H1 (cell line): ENCODE measurements around the gene KCNQ1. TPM values are rescaled to one million over a fixed set of nuclear protein-coding genes. Genes with fewer than 3 reads are reported as not detected.

ENCODE experiments used
- CTCF ChIA-PET: fragments of 300-600 bp; sonication (Branson Sonifier 250); formaldehyde crosslinking; loops from one replicate; lab custom pipeline; 2021; ENCODE audit not compliant: partially characterized antibody; lab: Charles Lee
- POLR2A ChIA-PET: fragments of 300-600 bp; sonication (Branson Sonifier 250); formaldehyde crosslinking; loops from one replicate; lab custom pipeline; 2021; ENCODE audit warnings: inconsistent platforms; ENCODE audit not compliant: partially characterized antibody; lab: Charles Lee
- DNase-seq, 2 experiments: peaks; one replicate each; pipeline versions ENCODE4 v3.0.0 to v3.0.0-alpha.2; 2010 to 2022; ENCODE audit warnings: low spot score in 2 of 2, low read depth in 1 of 2, mixed read lengths in 1 of 2
- FAIRE-seq: peaks from 2 replicates; lab custom pipeline; 2011; peaks lifted over from hg19 to GRCh38; lab: Jason Lieb, UNC
- H2AFZ ChIP-seq: 2 replicates; pipeline ENCODE4 v1.8.1; 2012; ENCODE audit warnings: low read length, inconsistent platforms
- H2AK5ac ChIP-seq: 2 replicates; pipeline ENCODE4 v1.6.1; 2013; ENCODE audit warnings: low read depth, low read length
- H2BK120ac ChIP-seq: replicated peaks from 2 replicates; pipeline ENCODE3; 2013; ENCODE audit warnings: low read depth, low read length, inconsistent platforms
- H2BK12ac ChIP-seq: 2 replicates; pipeline ENCODE4 v1.6.1; 2013; ENCODE audit warnings: low read depth, low read length
- H2BK15ac ChIP-seq: 2 replicates; pipeline ENCODE4 v1.6.1; 2013; ENCODE audit warnings: low read length
- H2BK20ac ChIP-seq: 2 replicates; pipeline ENCODE4 v1.6.1; 2013; ENCODE audit warnings: low read length
- H2BK5ac ChIP-seq: 2 replicates; pipeline ENCODE4 v1.6.1; 2013; ENCODE audit warnings: low read depth, low read length
- H3K14ac ChIP-seq: 2 replicates; pipeline ENCODE4 v1.6.1; 2013; ENCODE audit warnings: inconsistent platforms; ENCODE audit not compliant: insufficient read length
- H3K18ac ChIP-seq: 2 replicates; pipeline ENCODE4 v1.6.1; 2013; ENCODE audit warnings: low read length; ENCODE audit errors: extremely low read depth
- H3K23ac ChIP-seq: 2 replicates; pipeline ENCODE4 v1.6.1; 2013; ENCODE audit warnings: inconsistent platforms; ENCODE audit not compliant: insufficient read length
- H3K23me2 ChIP-seq: 2 replicates; pipeline ENCODE4 v1.6.1; 2013; ENCODE audit warnings: low read depth, low read length
- H3K27ac ChIP-seq: 2 replicates; pipeline ENCODE4 v1.6.1; 2011; ENCODE audit warnings: low read depth, low read length, inconsistent platforms
- H3K27me3 ChIP-seq, 4 experiments: replicated peaks in 1 of 4; 1 replicate in 1 of 4; 2 replicates in 3 of 4; pipeline versions ENCODE4 v1.6.1 to v1.8.1; 2011 to 2013; ENCODE audit warnings: low read length in 3 of 4, mild to moderate bottlenecking in 3 of 4, inconsistent platforms in 2 of 4, mixed read lengths in 2 of 4, moderate library complexity in 1 of 4; ENCODE audit not compliant: control insufficient read depth in 3 of 4, insufficient read depth in 3 of 4; ENCODE audit errors: extremely low read depth in 1 of 4
- H3K36me3 ChIP-seq, 4 experiments: 2 replicates each; pipeline versions ENCODE4 v1.6.1 to v1.8.1; 2011 to 2013; ENCODE audit warnings: mild to moderate bottlenecking in 4 of 4, low read length in 3 of 4, moderate library complexity in 2 of 4, control low read depth in 1 of 4, inconsistent platforms in 1 of 4; ENCODE audit not compliant: insufficient read depth in 4 of 4, control insufficient read depth in 2 of 4
- H3K4ac ChIP-seq: replicated peaks from 2 replicates; pipeline ENCODE3; 2013; ENCODE audit warnings: low read length, low read depth, mixed read lengths, inconsistent platforms; ENCODE audit not compliant: insufficient read length
- H3K4me1 ChIP-seq, 4 experiments: replicated peaks in 1 of 4; 1 replicate in 1 of 4; 2 replicates in 3 of 4; pipeline versions ENCODE4 v1.6.1 to v1.8.1; 2011 to 2013; ENCODE audit warnings: low read length in 3 of 4, inconsistent platforms in 2 of 4, mixed read lengths in 1 of 4; ENCODE audit not compliant: insufficient read depth in 4 of 4, control insufficient read depth in 3 of 4
- H3K4me2 ChIP-seq, 2 experiments: 2 replicates each; pipeline versions ENCODE4 v1.6.1 to v1.8.1; 2011 to 2013; ENCODE audit warnings: low read depth in 2 of 2, low read length in 2 of 2, control low read depth in 1 of 2, inconsistent platforms in 1 of 2, mild to moderate bottlenecking in 1 of 2; ENCODE audit not compliant: insufficient read depth in 1 of 2
- H3K4me3 ChIP-seq, 4 experiments: fragments of 200-600, 300-600 bp in 1 of 4; sonication (generic), shearing (Covaris generic), sonication (Bioruptor Twin) in 1 of 4; 2 replicates each; pipeline versions ENCODE4 v1.5.1 to v1.8.1; 2011 to 2016; ENCODE audit warnings: low read length in 4 of 4, low read depth in 3 of 4, control low read depth in 2 of 4, inconsistent platforms in 2 of 4, mild to moderate bottlenecking in 2 of 4, mixed read lengths in 1 of 4, moderate library complexity in 1 of 4; ENCODE audit not compliant: insufficient read depth in 2 of 4; ENCODE audit errors: extremely low read depth in 1 of 4
- H3K56ac ChIP-seq: replicated peaks from 2 replicates; pipeline ENCODE3; 2013; ENCODE audit warnings: low read depth, mild to moderate bottlenecking, mixed read lengths, low read length, inconsistent platforms; ENCODE audit not compliant: insufficient read length
- H3K79me1 ChIP-seq: 2 replicates; pipeline ENCODE4 v1.6.1; 2013; ENCODE audit warnings: low read depth, low read length, control low read depth
- H3K79me2 ChIP-seq, 2 experiments: 2 replicates each; pipeline versions ENCODE4 v1.6.1 to v1.8.1; 2012 to 2013; ENCODE audit warnings: low read length in 2 of 2, mild to moderate bottlenecking in 2 of 2, inconsistent platforms in 1 of 2; ENCODE audit not compliant: insufficient read depth in 2 of 2, control insufficient read depth in 1 of 2
- H3K9ac ChIP-seq, 4 experiments: replicated peaks in 1 of 4; 1 replicate in 1 of 4; 2 replicates in 3 of 4; pipeline versions ENCODE4 v1.6.1 to v1.8.1; 2011 to 2013; ENCODE audit warnings: low read depth in 3 of 4, low read length in 3 of 4, control low read depth in 2 of 4, mild to moderate bottlenecking in 2 of 4, moderate library complexity in 2 of 4, inconsistent platforms in 1 of 4; ENCODE audit errors: extremely low read depth in 1 of 4
- H3K9me3 ChIP-seq, 2 experiments: 2 replicates each; pipeline versions ENCODE4 v1.6.1 to v1.8.1; 2012 to 2013; ENCODE audit warnings: mild to moderate bottlenecking in 2 of 2, moderate library complexity in 2 of 2, control low read depth in 1 of 2, inconsistent platforms in 1 of 2, low read depth in 1 of 2, low read length in 1 of 2, mixed read lengths in 1 of 2; ENCODE audit not compliant: insufficient read depth in 2 of 2
- H4K20me1 ChIP-seq, 2 experiments: replicated peaks in 1 of 2; 2 replicates each; pipeline versions ENCODE3 to v1.8.1; 2011 to 2013; ENCODE audit warnings: inconsistent platforms in 2 of 2, low read length in 2 of 2, mild to moderate bottlenecking in 1 of 2; ENCODE audit not compliant: insufficient read depth in 2 of 2, control insufficient read depth in 1 of 2
- H4K5ac ChIP-seq: 2 replicates; pipeline ENCODE4 v1.6.1; 2013; ENCODE audit warnings: low read length, low read depth, mixed read lengths, inconsistent platforms; ENCODE audit not compliant: insufficient read length
- H4K8ac ChIP-seq: 2 replicates; pipeline ENCODE4 v1.8.0; 2013; ENCODE audit warnings: mild to moderate bottlenecking, moderate library complexity, low read length, inconsistent platforms; ENCODE audit not compliant: insufficient read depth; ENCODE audit errors: extremely low read depth
- H4K91ac ChIP-seq: replicated peaks from 2 replicates; pipeline ENCODE3; 2013; ENCODE audit warnings: low read length, mixed read lengths, inconsistent platforms; ENCODE audit not compliant: insufficient read length
- BRCA1 ChIP-seq: IDR thresholded peaks from 2 replicates; pipeline ENCODE4 v1.6.1; 2012; ENCODE audit warnings: low read depth, low read length, improper control_type of control experiment
- CHD1 ChIP-seq: IDR thresholded peaks from 2 replicates; pipeline ENCODE4 v1.6.1; 2012; ENCODE audit warnings: low read depth, low read length, improper control_type of control experiment
- CTBP2 ChIP-seq: IDR thresholded peaks from 2 replicates; pipeline ENCODE4 v1.7.0; 2011; ENCODE audit warnings: borderline replicate concordance, mild to moderate bottlenecking, moderate library complexity, mixed read lengths, low read length; ENCODE audit not compliant: insufficient read depth, insufficient read length
- HDAC2 ChIP-seq, 2 experiments: fragments of 300-600 bp in 1 of 2; sonication (generic) in 1 of 2; IDR thresholded peaks; 2 replicates each; pipeline ENCODE4 v1.6.1; 2011 to 2012; ENCODE audit warnings: low read depth in 2 of 2, low read length in 2 of 2, mild to moderate bottlenecking in 2 of 2, moderate library complexity in 2 of 2, borderline replicate concordance in 1 of 2, inconsistent platforms in 1 of 2
- KDM4A ChIP-seq: IDR thresholded peaks from one replicate; pipeline ENCODE4 v1.7.1; 2012; ENCODE audit warnings: low read depth, mild to moderate bottlenecking, moderate library complexity, low read length, inconsistent platforms; ENCODE audit not compliant: severe bottlenecking
- NANOG ChIP-seq: IDR thresholded peaks from 2 replicates; pipeline ENCODE4 v1.6.1; 2011; ENCODE audit warnings: low read length, low read depth, mild to moderate bottlenecking, inconsistent platforms; ENCODE audit not compliant: insufficient read depth, poor library complexity, severe bottlenecking
- RBBP5 ChIP-seq: IDR thresholded peaks from 2 replicates; pipeline ENCODE4 v1.7.1; 2012; ENCODE audit warnings: low read depth, mild to moderate bottlenecking, inconsistent platforms, low read length, moderate library complexity, borderline replicate concordance
- SIX5 ChIP-seq: IDR thresholded peaks from 2 replicates; pipeline ENCODE4 v1.6.1; 2011; ENCODE audit warnings: mild to moderate bottlenecking, low read depth, low read length
- TBP ChIP-seq: IDR thresholded peaks from 2 replicates; pipeline ENCODE4 v1.6.1; 2011; ENCODE audit warnings: low read depth, low read length, improper control_type of control experiment
- TEAD4 ChIP-seq: IDR thresholded peaks from 2 replicates; pipeline ENCODE4 v1.6.1; 2012; ENCODE audit warnings: low read depth, low read length, inconsistent platforms, mixed read lengths
- YY1 ChIP-seq: IDR thresholded peaks from 2 replicates; pipeline ENCODE4 v1.6.1; 2011; ENCODE audit warnings: low read depth, mild to moderate bottlenecking, low read length
- WGBS, 2 experiments: shearing (Covaris generic) in 1 of 2; methylation state at CpG; one replicate each; pipeline versions ENCODE4 v1.1.6 to v1.1.7; 2013 to 2015; ENCODE audit warnings: low lambda C conversion rate in 2 of 2, mixed read lengths in 2 of 2, inconsistent platforms in 1 of 2, low coverage in 1 of 2, missing lambda C conversion rate in 1 of 2; ENCODE audit not compliant: insufficient replicate concordance in 2 of 2, insufficient coverage in 1 of 2, insufficient read length in 1 of 2; ENCODE audit errors: extremely low coverage in 1 of 2, missing lambda C conversion rate in 1 of 2; 5-methylcytosine and 5-hydroxymethylcytosine counted together
- polyA plus RNA-seq, 7 experiments: library from polyadenylated mRNA; depleted of rRNA in 3 of 7; stranded (reverse) in 5 of 7; unstranded in 2 of 7; fragments of >200 nt in 5 of 7; fragments of 200-250 nt in 2 of 7; gene quantifications; 1 replicate in 5 of 7; 2 replicates in 1 of 7; 4 replicates in 1 of 7; pipeline versions ENCODE4 v1.2.1 to v1.2.3, GENCODE V29; 2011 to 2013; ENCODE audit warnings: missing spikeins in 2 of 7, mixed read lengths in 2 of 7
- total RNA-seq: library from RNA; stranded (reverse); fragmentation: NEBNext Ultra II Directional; extraction: Animal tissue kit (Norgen Biotek cat#: 25700); gene quantifications from 2 replicates; pipeline ENCODE4 v1.2.1, GENCODE V29; 2021
- TF ChIP-seq, protein P1 (sequence below): IDR thresholded peaks from 2 replicates; pipeline ENCODE4 v1.6.1; 2012; ENCODE audit warnings: inconsistent platforms

KCNQ1 gene
- total and polyA plus RNA-seq, 2 of the 8 experiments (the other 6 are each of a cell fraction or from before 2014, with no cell fraction given), result 1.9 to 2.0 TPM

DNA sequence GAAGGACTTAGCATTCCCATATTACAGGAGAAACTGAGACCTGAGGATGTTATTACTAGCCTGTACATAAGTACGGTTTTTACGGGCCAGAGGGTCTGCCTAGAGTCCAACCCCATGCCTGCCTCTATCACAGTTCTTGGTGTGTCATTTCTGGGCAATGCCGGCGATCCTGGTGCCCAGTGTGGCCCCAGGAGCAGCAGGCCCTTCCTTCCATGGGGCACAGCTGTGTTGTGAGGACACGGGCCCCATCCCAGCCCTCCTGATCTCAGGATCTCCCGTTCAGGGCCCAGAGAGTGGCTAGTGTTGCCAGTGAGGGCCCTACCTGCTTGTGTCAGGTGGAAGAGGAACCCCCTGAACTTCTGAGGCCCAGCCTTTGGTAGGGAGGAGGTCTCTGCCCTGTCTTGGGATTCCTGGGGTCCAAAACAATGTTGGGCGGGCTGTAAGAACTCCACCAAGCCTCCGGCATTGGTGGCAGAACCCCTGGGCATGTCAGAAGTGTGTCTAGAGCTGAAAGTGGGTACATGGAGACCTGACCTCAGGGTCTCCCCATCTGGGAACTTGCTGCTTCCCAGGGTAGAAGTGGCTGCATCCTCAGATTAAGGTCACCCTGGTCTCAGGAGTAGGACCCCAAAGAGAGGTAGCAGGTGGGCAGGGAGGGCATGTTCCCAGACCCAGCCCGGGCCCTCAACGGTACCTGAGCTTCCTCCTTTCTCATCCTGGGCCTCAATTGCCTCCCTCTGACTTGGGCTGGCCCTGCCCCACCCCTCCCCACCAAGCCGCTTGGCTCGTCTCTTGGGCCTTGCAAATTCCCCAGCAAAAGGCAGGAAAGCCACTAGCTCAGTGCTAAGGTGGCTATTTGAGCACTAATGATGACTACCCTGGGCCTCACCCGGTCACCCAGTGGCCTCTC is 329.6 kb downstream of the KCNQ1 start:
- Histone ChIP-seq H2BK120ac (no peak overlapping the region), H4K8ac (no peak overlapping the region), H2AFZ (no peak overlapping the region), H4K91ac (no peak overlapping the region), H2BK20ac (no peak overlapping the region), H2AK5ac (no peak overlapping the region), H2BK5ac (no peak overlapping the region), H3K79me2 (no peaks in the 10 kb centered on the region), H4K20me1 (no peaks in the 10 kb centered on the region), H3K27me3 (peaks cover 1 to 31% (median 19%) of the 10 kb centered on the region in 4 experiments), H3K18ac (no peak overlapping the region), H3K79me1 (no peaks in the 10 kb centered on the region), H3K4me1 (peaks cover 0 to 6% (median 2%) of the 10 kb centered on the region in 4 experiments; a peak in 3 of 7 replicates), H3K9ac (no peak overlapping the region), H2BK15ac (no peak overlapping the region), H2BK12ac (no peak overlapping the region), H3K23ac (no peak overlapping the region), H3K23me2 (no peaks in the 10 kb centered on the region), H3K4me3 (no peak overlapping the region), H3K27ac (no peak overlapping the region), H3K14ac (no peak overlapping the region), H3K4ac (no peak overlapping the region), H3K36me3 (no peaks in the 10 kb centered on the region), H3K4me2 (no peak overlapping the region), H4K5ac (no peak overlapping the region), H3K56ac (no peak overlapping the region), H3K9me3 (no peaks in the 10 kb centered on the region)
- 87% methylated on average over 13 of the region's 13 CpGs; no CpG with 5 or more reads in 1 of the 2 experiments for WGBS, 2 experiments
- FAIRE-seq (no peak), DNase-seq (no peak)
- CTCF ChIA-PET, result interaction anchor here (1.1 kb wide), 1 partner anchor 15 kb away, joined by 3 read pairs; no protein-coding TSS in a partner anchor
- POLR2A ChIA-PET, result no interaction called here
- TF ChIP-seq HDAC2 (IDR thresholded peaks at IDR 0.05; ENCODE audit: borderline replicate concordance in 1 of 2, low read depth in 2 of 2, low read length in 2 of 2) (no peak), TEAD4 (no peak), NANOG (no peak), CTBP2 (no peak), KDM4A (no peak), TBP (no peak), CHD1 (no peak), YY1 (no peak), BRCA1 (no peak), SIX5 (no peak), RBBP5 (no peak)
- TF ChIP-seq, protein P1, sequence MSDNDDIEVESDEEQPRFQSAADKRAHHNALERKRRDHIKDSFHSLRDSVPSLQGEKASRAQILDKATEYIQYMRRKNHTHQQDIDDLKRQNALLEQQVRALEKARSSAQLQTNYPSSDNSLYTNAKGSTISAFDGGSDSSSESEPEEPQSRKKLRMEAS, result no peak
